NCI-H510A treated with DMSO at 0.1 percent for 48 hours (cell line): Measurements from ENCODE around the gene BCO1.
A peak's percentile ranks its signal among the peaks of the same experiment; 100 is the strongest.

ENCODE experiments used
- DNase-seq: peaks from one replicate; lab custom pipeline; 2025; lab: John Stamatoyannopoulos, UW

The BCO1 gene

GRCh38 chr16:81275795-81276194, 37.3 kb downstream of the BCO1 start:
- no peak for DNase-seq

- DNase-seq, result no peak
Observed at GRCh38 chr16:81276323-81276722, 37.8 kb downstream of the BCO1 start.

GRCh38 chr16:81277541-81278080, 39.1 kb downstream of the BCO1 start:
- no peak for DNase-seq

- no peak for DNase-seq
Observed at GRCh38 chr16:81278526-81278925, 40.0 kb downstream of the BCO1 start.

GRCh38 chr16:81279392-81279791, 40.9 kb downstream of the BCO1 start:
- DNase-seq, result no peak

- DNase-seq, result no peak
Observed at GRCh38 chr16:81280393-81280792, 41.9 kb downstream of the BCO1 start.

- DNase-seq, result no peak
Observed at GRCh38 chr16:81283044-81283443, 44.6 kb downstream of the BCO1 start.

GRCh38 chr16:81284995-81285600, 46.6 kb downstream of the BCO1 start:
- DNase-seq, result no peak

GRCh38 chr16:81286190-81286589, 47.7 kb downstream of the BCO1 start:
- no peak for DNase-seq

- DNase-seq, result no peak
Observed at GRCh38 chr16:81291117-81291516, 52.6 kb downstream of the BCO1 start.

GRCh38 chr16:81292936-81293335, 54.4 kb downstream of the BCO1 start:
- no peak for DNase-seq

GRCh38 chr16:81293909-81294802, 55.7 kb downstream of the BCO1 start:
- DNase-seq, result no peak

GRCh38 chr16:81296631-81297030, 58.1 kb downstream of the BCO1 start:
- no peak for DNase-seq

GRCh38 chr16:81307770-81308169, 69.3 kb downstream of the BCO1 start:
- no peak for DNase-seq

- DNase-seq, result no peak
Observed at GRCh38 chr16:81310045-81310644, 71.7 kb downstream of the BCO1 start.

- DNase-seq, result no peak
Observed at GRCh38 chr16:81311762-81312161, 73.3 kb downstream of the BCO1 start.

GRCh38 chr16:81313701-81314602, 75.5 kb downstream of the BCO1 start:
- DNase-seq, result no peak

GRCh38 chr16:81314603-81315270, 76.2 kb downstream of the BCO1 start, which contains the start of gene GAN:
TSS of gene GAN (plus strand) at chr16:81314962. CDS start at chr16:81315114, 152 bp downstream.
- peak; percentile 77 for DNase-seq

- DNase-seq, result no peak
Observed at GRCh38 chr16:81315271-81316175, 77.0 kb downstream of the BCO1 start.

- no peak for DNase-seq
Observed at GRCh38 chr16:81316176-81316496, 77.6 kb downstream of the BCO1 start.
